ENCODE data around the gene PTPRH. TPM values are rescaled to one million over a fixed set of nuclear protein-coding genes. Genes with fewer than 3 reads are reported as not detected.

Gene PTPRH
- total and polyA plus RNA-seq, 9 of the 15 experiments (the other 6 are each of a cell fraction or from before 2014, with no cell fraction given) = 0.87 to 34.3 (median 22.7) TPM

DNA sequence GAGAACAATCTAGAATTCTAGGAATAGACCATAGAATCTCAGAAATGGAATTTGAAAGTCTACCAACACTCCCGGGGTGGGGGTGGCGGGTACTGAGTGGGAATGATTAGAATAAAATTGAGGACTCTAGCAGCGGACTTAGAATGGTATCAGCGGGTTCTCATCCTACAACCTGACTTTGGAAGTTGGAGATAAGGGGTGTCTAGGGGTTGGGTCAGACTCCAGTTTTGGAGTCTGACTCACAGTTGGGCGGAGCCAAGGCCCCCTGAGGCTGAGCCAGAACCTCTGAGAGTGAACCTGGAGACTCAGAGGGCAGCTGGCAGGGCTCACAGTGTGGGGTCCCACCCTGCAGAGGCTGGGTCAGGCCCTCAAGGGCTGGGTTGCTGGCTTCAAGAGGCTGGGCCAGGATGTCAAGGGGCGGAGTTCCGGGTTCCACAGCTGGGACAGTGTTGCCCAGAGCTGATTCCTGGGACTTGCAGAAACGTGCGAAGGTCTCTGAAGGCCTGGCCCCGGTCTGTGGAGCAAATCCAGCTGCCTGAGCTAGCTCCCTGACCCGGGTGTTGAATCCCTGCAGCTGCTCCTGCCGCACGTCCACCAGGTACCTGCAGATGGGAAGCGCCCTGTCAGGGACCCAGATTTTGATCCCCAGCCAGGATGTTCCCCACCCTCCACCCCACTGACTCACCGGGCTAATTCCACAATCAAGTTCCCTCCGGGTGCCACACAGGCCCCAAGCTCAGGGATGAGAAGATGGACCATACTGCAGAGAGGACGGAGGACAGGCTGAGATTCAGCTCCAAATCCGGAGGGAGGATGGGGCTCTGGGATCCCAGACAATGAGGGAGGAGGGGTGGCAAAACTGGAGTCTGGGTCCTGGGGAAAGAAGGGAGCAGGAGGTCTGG lies 50.2 kb downstream of the PTPRH start:
- POLR2A ChIA-PET = interaction anchor here (0.6 to 2.9 kb wide), 9 partner anchors 12 to 228 kb away, joined by 3 to 13 read pairs (median 3); no protein-coding TSS in a partner anchor
- H3K9me3 ChIP-seq (replicated peaks; ENCODE audit: control insufficient read depth, insufficient read depth, low read depth, low read length) = no peaks in the 10 kb centered on the region
- peak overlapping the region; percentile 18; the same call in 1 of the 2 replicates for H2AFZ ChIP-seq (ENCODE audit: low read depth, low read length)
- DNase-seq (ENCODE audit: extremely low read depth in 1 of 4, low spot score in 3 of 4) (peak; percentile 77 to 99 (median 85)), FAIRE-seq (peak; percentile 100), ATAC-seq (peak; percentile 84)
- H3K27ac ChIP-seq (ENCODE audit: extremely low read depth, low read depth, low read length) = peak overlapping the region; percentile 66
- CTCF ChIA-PET (ENCODE audit: low intra/inter-chr PET ratio) = interaction anchor here (0.8 kb wide), 1 partner anchor 144 kb away, joined by 3 read pairs; no protein-coding TSS in a partner anchor
- peak overlapping the region; percentile 79 for H3K4me2 ChIP-seq (ENCODE audit: insufficient read depth, low read length)
- peak overlapping the region; percentile 42 for H3K4me3 ChIP-seq
- H3K9ac ChIP-seq (ENCODE audit: insufficient read depth in 1 of 2, low read depth in 2 of 2, low read length in 2 of 2) = peak overlapping the region; percentile 67 to 90; a peak in 3 of 4 replicates
- peaks cover 14% of the 10 kb centered on the region for H3K79me2 ChIP-seq (ENCODE audit: control insufficient read depth, insufficient read depth, low read length)
- intact Hi-C loops (cut with micrococcal nuclease) = loop anchor here (1.0 to 10.0 kb wide), 3 partner anchors 13 to 346 kb away; no protein-coding TSS in a partner anchor
- WGBS (ENCODE audit: insufficient coverage, low coverage, missing lambda C conversion rate) = 2% methylated on average over 18 of the region's 18 CpGs
- peaks cover 8% of the 10 kb centered on the region; the same call in 1 of the 3 replicates for H3K36me3 ChIP-seq (ENCODE audit: control insufficient read depth, insufficient read depth, low read length)
- no peaks in the 10 kb centered on the region for H4K20me1 ChIP-seq (replicated peaks; ENCODE audit: control insufficient read depth, insufficient read depth, low read length)
- BruUV-seq (replicated peaks) = TSS peak; percentile 93
- H3K27me3 ChIP-seq (ENCODE audit: control insufficient read depth in 2 of 2, insufficient read depth in 2 of 2, low read length in 2 of 2) = no peaks in the 10 kb centered on the region
- peaks cover 34 to 64% of the 10 kb centered on the region in 2 experiments for H3K4me1 ChIP-seq (replicated peaks in 1 of 2; ENCODE audit: control insufficient read depth in 2 of 2, insufficient read depth in 2 of 2, low read length in 2 of 2)
- in situ Hi-C loops (cut with MboI) = loop anchor here (25.0 kb wide), 1 partner anchor 978 kb away; the partner anchor contains the start of gene ZNF444
- no peaks in the 10 kb centered on the region for H3K9me1 ChIP-seq (ENCODE audit: control insufficient read depth, insufficient read depth, low read length)
- TF ChIP-seq RCOR1 (IDR thresholded peaks at IDR 0.05; ENCODE audit: borderline replicate concordance in 1 of 2, low read depth in 2 of 2, low read length in 2 of 2) = peak in 1 of 2 experiments; percentile 92; a peak in 2 of 4 replicates
- TF ChIP-seq EP300 (IDR thresholded peaks at IDR 0.05; ENCODE audit: low read length) = peak; percentile 91
- peak; percentile 87 for TF ChIP-seq TCF3 (CRISPR knock-in tag; IDR thresholded peaks at IDR 0.05)
- TF ChIP-seq, protein P1, sequence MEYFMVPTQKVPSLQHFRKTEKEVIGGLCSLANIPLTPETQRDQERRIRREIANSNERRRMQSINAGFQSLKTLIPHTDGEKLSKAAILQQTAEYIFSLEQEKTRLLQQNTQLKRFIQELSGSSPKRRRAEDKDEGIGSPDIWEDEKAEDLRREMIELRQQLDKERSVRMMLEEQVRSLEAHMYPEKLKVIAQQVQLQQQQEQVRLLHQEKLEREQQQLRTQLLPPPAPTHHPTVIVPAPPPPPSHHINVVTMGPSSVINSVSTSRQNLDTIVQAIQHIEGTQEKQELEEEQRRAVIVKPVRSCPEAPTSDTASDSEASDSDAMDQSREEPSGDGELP (CRISPR knock-in tag; IDR thresholded peaks at IDR 0.05; ENCODE audit: borderline replicate concordance) = peak; percentile 96
- TF ChIP-seq, protein P2, sequence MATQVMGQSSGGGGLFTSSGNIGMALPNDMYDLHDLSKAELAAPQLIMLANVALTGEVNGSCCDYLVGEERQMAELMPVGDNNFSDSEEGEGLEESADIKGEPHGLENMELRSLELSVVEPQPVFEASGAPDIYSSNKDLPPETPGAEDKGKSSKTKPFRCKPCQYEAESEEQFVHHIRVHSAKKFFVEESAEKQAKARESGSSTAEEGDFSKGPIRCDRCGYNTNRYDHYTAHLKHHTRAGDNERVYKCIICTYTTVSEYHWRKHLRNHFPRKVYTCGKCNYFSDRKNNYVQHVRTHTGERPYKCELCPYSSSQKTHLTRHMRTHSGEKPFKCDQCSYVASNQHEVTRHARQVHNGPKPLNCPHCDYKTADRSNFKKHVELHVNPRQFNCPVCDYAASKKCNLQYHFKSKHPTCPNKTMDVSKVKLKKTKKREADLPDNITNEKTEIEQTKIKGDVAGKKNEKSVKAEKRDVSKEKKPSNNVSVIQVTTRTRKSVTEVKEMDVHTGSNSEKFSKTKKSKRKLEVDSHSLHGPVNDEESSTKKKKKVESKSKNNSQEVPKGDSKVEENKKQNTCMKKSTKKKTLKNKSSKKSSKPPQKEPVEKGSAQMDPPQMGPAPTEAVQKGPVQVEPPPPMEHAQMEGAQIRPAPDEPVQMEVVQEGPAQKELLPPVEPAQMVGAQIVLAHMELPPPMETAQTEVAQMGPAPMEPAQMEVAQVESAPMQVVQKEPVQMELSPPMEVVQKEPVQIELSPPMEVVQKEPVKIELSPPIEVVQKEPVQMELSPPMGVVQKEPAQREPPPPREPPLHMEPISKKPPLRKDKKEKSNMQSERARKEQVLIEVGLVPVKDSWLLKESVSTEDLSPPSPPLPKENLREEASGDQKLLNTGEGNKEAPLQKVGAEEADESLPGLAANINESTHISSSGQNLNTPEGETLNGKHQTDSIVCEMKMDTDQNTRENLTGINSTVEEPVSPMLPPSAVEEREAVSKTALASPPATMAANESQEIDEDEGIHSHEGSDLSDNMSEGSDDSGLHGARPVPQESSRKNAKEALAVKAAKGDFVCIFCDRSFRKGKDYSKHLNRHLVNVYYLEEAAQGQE (IDR thresholded peaks at IDR 0.05; ENCODE audit: borderline replicate concordance) = no peak
- TF ChIP-seq, protein P2 (CRISPR knock-in tag; IDR thresholded peaks at IDR 0.05; ENCODE audit: low read depth) = no peak
- no peak for TF ChIP-seq BMI1 (IDR thresholded peaks at IDR 0.05; ENCODE audit: low read length)
- TF ChIP-seq CBX1 (IDR thresholded peaks at IDR 0.05; ENCODE audit: low read depth) = peak; percentile 38; the same call in 1 of the 2 replicates
- TF ChIP-seq HNRNPH1 (optimal IDR thresholded peaks at IDR 0.05; ENCODE audit: low read depth, low read length) = no peak
- peak; percentile 68; the same call in 1 of the 2 replicates for TF ChIP-seq SMARCC2 (IDR thresholded peaks at IDR 0.05; ENCODE audit: low read depth)
- TF ChIP-seq MBD2 (IDR thresholded peaks at IDR 0.05; ENCODE audit: borderline replicate concordance, low read depth) = peak; percentile 36; the same call in 1 of the 2 replicates
- TF ChIP-seq ZNF584 (CRISPR knock-in tag; IDR thresholded peaks at IDR 0.05; ENCODE audit: low read depth) = no peak

Measured in K562 (cell line).